SHP77 treated with DMSO at 0.1 percent for 48 hours (cell line): ENCODE results near the gene NHERF1.

Experiments
- DNase-seq: peaks from one replicate; lab custom pipeline; 2025; lab: John Stamatoyannopoulos, UW

NHERF1 gene

DNA sequence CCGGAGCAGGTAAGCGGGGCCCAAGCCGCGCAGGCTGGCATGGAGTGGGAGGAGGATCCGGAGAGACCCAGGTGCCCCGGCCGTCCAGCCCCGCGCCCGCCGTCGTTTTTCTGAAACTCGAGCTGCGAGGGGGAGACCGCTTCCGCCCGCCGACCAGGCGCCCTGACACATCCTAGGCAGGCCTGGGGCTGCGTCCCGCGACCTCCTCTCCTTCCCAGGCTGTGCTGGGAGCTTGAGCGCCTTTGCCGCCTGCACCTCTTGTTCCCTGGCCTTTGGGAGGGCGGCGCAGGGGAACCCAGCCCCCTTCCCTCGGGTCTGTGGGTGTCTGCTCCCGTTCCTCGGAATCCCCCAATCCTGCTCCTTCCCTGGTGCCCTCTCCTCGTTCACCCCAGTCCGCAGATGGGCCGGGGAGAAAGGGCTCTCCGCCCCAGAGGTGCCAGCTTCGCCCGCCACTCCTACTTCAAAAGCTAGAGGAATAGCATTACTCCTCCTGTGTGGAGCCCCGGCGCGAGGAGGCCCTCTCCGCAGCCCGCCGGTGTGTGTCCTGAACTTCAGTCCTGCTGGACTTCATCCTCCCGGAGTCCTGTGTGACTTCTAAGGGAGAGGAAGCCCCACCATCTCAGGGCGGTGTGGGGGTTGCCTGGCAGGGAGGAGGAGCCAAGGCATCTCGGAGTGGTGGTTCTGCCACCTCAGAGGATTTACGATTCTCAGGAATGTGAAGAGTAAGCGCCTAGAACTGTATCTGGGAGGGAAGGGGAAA is 1.0 kb downstream of the NHERF1 start:
- no peak for DNase-seq

DNA sequence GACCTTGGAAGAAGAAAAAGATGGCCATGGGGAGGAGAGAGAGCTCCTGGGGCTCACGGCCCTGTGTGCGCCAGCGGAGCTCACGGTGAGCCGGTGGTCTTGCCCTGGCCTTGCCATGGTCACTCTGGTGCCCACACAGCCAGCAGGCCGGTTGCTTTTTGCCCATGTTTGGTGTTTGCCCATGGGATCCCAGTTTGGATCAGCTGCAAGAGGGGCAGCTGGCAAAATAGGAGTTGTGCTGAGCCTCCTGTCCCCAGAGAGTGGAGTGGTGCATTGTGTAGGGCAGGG is 1.6 kb downstream of the NHERF1 start:
- no peak for DNase-seq

DNA sequence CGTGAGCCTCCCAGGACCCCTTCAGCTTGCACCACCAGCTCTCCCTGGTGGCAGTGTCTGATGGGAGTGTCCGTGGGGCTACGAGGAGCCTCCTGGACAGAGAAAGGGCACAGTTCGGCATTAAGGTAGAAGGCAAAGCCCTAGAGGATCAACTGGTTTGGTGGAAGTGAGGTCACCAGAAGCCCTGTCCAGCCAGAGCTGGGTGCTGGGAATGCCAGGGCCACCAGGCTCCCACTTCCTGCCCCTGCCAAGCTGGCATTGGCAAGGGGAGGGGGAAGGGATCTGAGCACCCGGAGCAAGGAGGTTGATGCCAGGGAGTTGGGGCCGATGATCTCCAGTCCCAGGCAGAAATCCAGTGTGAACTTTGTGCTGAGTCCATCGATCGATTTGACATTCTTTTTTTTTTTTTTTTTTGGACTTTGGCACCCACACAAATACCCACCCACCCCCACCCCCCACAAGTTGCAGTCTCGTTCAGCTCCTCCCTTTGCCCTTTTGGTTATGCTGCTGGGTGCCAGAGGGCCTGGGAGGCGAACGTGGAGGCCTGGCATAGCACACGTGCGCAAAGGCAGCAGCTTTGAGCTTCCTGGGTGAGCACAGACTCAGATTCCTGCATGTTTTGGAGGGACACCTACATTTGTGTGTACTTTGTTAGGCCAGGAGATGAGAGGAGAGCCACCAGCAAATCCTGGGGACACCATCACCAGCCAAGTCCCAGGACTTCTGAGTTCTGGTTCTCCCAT is 2.1 kb downstream of the NHERF1 start:
- no peak for DNase-seq

DNA sequence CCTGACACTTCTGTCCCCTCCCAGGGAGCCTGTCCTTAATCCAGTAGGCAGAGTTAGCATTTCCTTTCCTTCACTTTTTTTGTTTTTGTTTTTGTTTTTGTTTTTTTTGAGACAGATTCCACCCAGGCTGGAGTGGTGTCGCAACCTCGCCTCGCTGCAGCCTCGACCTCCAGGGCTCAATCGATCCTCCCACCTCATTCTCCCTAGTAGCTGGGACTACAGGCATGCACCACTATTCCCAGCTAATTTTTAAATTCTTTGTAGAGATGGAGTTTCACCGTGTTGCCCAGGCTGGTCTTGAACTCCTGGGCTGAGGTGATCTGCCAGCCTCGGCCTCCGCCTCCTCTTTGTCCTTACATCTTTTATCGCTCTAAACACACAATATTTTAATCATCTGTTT is 4.0 kb downstream of the NHERF1 start:
- no peak for DNase-seq

DNA sequence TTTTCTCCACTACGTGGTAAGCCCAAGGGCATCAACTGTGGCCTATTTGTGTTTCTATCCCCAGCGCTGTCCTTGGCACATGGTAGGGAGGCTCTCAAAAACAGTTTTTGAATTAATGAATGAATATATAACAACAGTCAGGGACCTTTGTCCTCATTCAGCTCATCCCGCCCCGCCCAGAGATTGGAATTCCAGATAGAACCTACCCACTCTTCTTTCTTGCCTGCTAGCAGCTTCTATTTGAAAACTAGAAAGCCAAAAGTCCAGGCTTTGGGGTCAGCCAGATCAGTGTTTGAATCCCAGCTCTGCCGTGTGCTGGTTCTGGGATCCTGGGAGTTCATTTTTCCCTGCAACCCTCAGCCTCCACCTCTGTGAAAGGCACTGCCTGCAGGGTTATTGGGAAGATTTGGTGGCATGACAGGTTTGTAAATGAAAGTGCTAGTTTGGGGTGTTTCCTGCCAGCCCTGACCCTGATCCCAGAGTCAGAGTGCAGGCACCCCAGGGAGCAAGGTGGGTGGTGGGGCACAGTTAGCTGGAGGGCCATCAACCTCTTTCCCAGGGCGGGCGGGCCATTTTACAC is 4.5 kb downstream of the NHERF1 start:
- DNase-seq = no peak

DNA sequence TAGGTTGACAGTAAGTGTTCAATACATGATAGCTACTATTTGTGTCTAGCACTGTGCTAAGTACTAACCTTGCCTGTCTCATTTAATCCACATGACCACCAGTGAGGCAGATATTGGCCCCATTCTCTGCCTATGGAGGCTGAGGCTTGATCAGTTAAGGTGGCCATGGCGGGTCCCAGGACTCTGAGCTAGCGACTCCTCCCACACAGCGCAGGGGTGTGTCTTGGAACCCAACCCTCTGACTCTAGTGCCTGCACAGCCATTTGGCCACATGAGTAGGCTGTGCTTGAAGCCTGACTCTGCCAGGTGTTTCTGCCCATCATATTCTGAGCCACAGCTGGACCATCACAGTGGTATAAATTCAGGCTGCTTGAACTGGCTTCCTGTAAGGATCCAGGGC is 6.4 kb downstream of the NHERF1 start:
- DNase-seq = no peak

GRCh38 chr17:74755533-74755932 is 7.1 kb downstream of the NHERF1 start:
- no peak for DNase-seq

DNA sequence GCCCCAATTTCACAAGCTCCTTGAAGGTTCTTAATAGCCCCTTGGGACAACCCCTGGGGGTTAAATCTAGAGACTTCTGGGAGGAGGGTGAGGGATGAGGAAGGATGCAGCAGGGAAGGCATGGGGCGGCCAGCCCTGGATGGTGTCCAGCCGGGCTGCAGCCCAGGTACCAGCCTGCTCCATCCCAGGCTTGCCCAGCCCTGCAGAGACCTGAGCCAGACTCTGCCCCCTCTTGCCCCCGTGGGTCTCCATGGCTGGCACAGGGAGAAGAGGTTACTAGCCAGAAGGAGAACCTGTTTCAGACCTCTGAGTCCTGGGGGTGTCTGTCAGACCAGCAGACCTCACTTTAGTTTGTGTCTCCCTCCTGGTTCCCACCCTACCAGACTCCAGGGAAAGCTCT is 8.5 kb downstream of the NHERF1 start:
- DNase-seq = no peak

GRCh38 chr17:74757502-74757901 is 9.1 kb downstream of the NHERF1 start:
- DNase-seq = no peak

DNA sequence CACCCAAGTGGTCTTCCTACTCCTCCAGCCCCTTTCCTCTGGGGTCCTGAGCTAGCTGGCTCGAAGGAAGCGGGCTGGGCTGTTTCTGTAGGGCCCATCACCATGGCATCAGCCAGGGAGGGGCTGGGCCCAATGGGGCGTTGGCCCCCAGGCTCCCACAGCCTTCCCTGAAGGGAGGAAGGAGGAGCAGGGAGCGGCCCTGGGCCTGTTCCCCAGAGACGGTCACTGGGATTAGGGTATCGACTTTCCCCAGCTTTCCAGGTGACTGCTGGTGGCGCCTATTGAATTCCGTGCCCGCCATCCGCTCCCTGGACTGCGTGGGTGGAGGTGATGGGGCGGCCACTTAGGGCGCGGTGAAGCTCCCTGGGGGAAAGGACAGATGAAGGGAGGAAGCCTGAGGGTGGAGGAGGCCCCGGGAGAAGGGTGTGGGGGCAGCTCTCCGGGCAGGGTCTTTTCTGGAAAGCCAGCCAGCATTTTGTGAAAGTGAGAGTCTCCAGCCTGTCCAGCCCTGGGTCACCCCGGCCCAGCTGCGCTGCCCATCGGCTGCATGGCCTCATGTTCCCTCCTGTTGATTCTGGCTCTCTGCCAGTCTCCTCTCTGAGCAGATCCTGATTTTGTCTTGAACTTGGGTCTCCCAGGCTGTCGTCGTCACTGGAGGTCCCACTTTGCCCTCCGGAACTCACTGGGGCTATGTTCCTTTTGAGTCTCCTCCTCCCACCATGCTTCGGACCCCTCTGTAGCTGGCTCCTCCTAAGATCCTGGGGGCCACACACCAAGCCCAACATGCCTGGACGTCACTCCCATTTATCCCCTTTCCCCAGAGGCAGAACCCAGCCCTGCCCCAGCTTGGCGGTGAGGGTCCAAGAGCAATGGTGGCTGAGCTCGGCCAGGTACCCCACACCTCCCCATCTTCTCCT is 9.8 kb downstream of the NHERF1 start:
- peak; percentile 22 for DNase-seq

- DNase-seq = no peak
Observed at GRCh38 chr17:74758848-74759168, 10.4 kb downstream of the NHERF1 start.

DNA sequence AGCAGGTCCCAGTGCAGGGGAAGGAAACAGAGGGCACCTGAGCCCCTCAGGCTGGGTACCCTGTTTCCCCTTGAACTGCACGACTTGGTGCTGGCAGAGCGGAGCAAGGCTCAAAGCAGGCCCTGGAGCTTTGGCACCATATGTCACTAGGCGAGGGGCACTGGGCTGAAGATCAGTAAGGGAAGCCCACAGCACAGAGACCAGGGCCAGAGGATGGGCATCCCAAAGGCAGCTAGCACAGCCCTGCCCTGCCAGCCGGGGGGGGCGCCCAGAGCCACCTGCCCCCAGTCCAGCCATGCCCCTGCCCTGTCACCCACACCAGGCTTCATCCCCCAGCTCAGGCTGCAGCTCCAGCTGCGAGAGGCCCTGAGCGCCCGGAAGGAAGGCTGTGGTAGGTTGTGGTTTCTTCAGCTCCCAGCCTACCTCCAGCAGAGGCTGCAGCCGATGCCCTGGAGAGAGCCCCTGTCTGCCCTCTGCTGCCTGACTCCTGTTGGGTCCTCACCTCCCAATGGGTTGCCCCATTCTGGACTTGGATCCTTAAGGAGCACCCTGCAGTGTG is 10.9 kb downstream of the NHERF1 start:
- no peak for DNase-seq

- no peak for DNase-seq
Observed at GRCh38 chr17:74759941-74760340, 11.5 kb downstream of the NHERF1 start.

GRCh38 chr17:74760404-74761105 is 12.1 kb downstream of the NHERF1 start:
- DNase-seq = no peak

DNA sequence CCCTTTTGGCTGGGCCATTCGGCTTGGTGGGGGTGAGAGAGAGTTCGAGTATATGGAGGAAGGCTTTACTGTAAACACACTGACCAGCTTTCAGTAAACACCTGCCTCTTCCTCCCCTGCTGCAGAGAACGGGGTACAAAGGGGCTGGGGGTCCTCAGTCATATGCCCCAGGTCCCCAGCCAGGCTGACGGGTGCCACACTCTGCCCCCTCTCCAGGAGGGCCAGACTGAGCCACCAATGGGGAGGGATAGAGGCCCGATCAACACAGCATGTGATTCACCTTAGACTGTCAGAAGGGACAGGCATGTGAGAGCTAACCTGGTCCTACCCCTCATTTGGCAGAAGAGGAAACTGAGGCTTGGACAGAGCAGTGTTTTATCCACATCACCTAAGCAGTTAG is 13.0 kb downstream of the NHERF1 start:
- no peak for DNase-seq

DNA sequence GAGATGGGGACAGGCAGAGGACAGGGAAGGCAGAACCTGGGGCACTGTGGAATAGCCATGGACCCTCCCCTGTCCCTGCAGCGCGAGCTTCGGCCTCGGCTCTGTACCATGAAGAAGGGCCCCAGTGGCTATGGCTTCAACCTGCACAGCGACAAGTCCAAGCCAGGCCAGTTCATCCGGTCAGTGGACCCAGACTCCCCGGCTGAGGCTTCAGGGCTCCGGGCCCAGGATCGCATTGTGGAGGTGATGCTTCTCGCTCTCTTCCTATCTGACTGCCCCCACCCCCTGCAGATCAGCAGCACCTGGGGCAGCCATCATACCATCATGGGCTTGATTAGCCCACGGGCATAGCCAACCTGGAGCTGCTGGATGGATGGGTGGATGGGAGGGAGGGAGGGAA is 13.5 kb downstream of the NHERF1 start:
- DNase-seq = no peak

DNA sequence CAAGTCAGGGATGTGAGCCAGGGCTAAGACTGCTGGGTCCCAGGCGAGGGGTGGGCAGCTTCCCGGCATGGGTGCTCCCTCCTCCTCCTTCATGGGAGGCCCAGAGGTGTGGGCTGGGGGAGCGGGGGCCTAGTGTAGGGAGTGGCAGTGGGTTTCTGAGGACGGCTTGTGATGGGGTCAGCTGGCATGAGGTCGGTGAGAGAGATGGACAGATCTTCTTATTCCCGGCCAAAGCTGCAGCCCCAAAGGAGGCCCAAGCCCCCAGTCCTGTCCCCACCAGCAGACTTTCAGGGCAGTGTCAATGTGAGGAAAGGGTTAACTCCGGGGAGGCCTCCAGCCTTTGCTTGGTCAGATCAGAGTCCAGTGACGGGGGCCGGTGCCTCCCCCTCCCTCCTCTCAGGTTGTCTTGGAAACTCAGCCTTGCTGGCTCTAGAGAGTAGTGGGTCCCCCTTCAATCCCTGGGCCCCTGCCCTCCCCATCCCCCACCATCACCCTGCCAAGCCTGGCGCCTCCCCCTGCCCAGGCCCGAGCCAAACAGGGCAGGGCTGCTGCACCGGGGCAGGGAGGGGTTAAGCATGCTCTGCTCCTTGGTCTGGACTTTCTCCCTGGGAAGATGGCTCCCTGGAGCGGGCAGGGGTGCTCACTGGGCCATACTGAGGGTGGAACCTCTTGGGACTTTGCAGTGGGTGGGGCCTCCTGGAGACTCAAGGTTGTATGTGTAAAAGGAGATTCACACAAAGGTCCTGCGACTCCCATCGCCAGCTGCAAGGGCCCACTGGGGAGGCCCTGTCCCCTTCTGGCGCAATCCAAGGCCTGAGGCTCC is 15.3 kb downstream of the NHERF1 start:
- no peak for DNase-seq

GRCh38 chr17:74764751-74765286 is 16.4 kb downstream of the NHERF1 start:
- DNase-seq = no peak

DNA sequence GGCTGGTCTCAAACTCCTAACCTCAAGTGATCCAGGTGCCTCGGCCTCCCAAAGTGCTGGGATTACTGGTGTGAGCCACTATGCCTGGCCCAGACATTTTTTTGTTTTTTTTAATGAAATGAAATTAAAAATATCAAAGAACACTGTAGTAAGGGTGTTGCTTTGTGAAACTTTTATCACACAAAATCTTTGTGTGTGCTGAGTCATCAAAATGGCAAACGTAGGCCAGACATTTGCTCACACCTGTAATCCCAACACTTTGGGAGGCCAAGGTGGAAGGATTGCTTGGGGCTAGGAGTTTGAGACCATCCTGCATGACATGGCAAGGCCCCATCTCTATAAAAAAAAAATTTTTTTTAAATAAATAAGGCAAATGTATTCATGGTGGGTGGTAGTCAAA is 18.0 kb downstream of the NHERF1 start:
- no peak for DNase-seq

- DNase-seq = no peak
Observed at GRCh38 chr17:74767111-74767516, 18.7 kb downstream of the NHERF1 start.
